Measurements from ENCODE around the gene PPP1R12C. TPM values are rescaled to one million over a fixed set of nuclear protein-coding genes. Genes with fewer than 3 reads are reported as not detected.

PPP1R12C gene
- total RNA-seq, 4 donors from 2014 or later: 30.0 to 149 (median 69.6) TPM

- no peak for TF ChIP-seq CTCF (IDR thresholded peaks at IDR 0.05; ENCODE audit: low read depth)
These were observed 4.5 kb downstream of the PPP1R12C start for GRCh38 chr19:55112777-55113569.

- TF ChIP-seq CTCF (IDR thresholded peaks at IDR 0.05; ENCODE audit: low read depth): no peak
These were observed 5.1 kb downstream of the PPP1R12C start for GRCh38 chr19:55112246-55112776.

- TF ChIP-seq CTCF (IDR thresholded peaks at IDR 0.05; ENCODE audit: low read depth): no peak
These were observed 6.1 kb downstream of the PPP1R12C start for GRCh38 chr19:55111238-55111831.

DNA sequence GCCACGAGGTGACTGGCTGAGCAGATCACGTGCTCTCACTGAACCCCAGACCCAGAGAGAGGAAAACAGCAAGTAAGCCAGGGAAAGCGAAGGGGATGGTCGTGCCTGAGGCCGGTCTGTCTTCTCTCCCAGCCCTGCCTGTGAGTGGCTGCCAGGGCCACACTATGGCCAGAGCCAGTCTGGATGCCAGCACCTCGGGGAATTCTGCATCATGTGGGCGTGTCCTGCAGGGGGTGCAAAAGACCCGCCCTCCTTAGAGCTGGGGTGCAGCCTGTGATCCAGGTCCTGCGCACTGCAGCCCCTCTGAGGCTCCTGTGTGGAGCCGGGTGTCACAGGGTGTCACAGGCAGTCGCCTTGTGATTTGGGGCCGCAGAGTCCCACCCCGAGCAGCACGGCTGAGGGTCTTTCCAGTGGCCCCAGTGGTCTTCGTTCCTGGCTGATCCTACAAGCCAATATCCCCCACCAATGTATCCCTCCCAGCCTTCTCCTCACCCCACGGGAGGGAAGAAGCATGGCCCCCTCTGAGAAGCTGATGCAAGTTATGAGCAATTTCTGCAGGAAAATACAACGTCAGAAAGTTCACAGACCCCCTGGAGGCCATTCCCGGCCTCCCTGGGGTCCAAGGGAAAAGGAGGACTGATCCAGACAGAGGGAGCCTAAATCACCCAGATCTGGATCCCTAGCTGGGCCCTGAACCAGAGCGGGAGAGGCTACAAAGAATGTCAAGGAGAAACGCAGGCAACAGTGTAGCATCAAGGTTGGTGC lies 7.7 kb downstream of the PPP1R12C start:
- no peak for TF ChIP-seq CTCF (IDR thresholded peaks at IDR 0.05; ENCODE audit: low read depth)

DNA sequence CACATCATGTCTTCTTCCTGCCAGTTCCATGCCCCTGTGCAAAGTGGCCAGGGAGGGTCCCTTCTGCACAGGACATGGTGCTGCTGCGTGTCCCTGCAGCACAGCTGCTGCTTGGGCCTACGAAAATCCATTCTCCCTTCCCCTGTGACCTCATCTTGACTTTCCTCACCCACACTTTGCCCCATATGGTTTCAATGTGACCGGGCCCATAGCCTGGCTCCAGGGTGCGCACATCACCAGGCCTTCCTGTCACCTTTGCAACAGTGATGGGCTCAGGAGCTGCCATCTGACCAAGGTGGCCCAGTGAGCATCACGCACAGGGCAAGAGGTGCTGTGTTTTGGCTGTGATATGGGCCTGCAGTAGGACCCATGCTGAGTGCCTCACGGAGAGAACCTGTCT lies 10.8 kb downstream of the PPP1R12C start:
- TF ChIP-seq CTCF (IDR thresholded peaks at IDR 0.05; ENCODE audit: low read depth): no peak

DNA sequence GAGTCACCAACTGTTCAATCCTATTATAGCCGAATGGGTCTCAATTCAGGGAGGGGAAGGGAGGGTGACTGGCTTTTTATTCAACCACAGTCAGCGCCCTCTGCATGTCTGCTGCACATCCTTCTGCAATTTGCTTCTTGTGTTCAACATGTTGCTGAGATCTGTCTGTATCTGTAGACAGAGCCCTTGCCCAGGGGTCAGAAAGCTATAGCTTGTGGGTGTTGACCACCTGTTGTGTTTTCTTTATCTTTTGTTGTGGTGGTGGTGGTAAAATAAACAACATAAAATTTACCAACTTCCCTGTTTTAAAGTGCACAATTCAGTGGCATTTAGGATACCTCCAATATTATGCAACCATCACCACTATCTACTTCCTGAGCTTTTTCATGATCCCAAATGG lies 12.2 kb downstream of the PPP1R12C start:
- TF ChIP-seq CTCF (IDR thresholded peaks at IDR 0.05; ENCODE audit: low read depth): no peak

- no peak for TF ChIP-seq CTCF (IDR thresholded peaks at IDR 0.05; ENCODE audit: low read depth)
These were observed 14.2 kb downstream of the PPP1R12C start for GRCh38 chr19:55103190-55103589.
